ENCODE data around the gene PAK5.

DNA sequence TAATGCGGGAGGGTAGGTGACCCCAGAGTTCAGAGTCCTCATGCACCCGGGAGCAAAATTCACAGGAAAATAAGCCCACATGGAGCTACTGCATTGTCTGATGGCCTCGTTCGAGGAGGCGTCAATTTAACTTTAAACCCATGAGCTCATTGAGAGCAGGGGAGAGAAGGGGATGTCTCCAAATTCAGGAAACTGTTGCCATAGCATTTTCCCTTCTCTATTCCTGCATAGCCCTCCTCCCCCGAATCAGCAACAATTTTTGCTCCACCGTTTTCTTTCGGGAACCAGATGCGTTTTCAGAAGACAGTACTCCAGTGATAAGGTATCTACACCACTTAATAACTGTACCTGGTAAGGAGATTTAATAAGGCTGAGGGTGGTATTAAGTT is 324.8 kb downstream of the PAK5 start:
- TF ChIP-seq, protein P1, sequence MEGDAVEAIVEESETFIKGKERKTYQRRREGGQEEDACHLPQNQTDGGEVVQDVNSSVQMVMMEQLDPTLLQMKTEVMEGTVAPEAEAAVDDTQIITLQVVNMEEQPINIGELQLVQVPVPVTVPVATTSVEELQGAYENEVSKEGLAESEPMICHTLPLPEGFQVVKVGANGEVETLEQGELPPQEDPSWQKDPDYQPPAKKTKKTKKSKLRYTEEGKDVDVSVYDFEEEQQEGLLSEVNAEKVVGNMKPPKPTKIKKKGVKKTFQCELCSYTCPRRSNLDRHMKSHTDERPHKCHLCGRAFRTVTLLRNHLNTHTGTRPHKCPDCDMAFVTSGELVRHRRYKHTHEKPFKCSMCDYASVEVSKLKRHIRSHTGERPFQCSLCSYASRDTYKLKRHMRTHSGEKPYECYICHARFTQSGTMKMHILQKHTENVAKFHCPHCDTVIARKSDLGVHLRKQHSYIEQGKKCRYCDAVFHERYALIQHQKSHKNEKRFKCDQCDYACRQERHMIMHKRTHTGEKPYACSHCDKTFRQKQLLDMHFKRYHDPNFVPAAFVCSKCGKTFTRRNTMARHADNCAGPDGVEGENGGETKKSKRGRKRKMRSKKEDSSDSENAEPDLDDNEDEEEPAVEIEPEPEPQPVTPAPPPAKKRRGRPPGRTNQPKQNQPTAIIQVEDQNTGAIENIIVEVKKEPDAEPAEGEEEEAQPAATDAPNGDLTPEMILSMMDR (optimal IDR thresholded peaks at IDR 0.05 in 1 of 3, IDR thresholded peaks at IDR 0.05 in 1 of 3, conservative IDR thresholded peaks at IDR 0.05 in 1 of 3; ENCODE audit: extremely low read depth in 1 of 3, insufficient read depth in 2 of 3, low read length in 3 of 3): no peak
- no peak for TF ChIP-seq EZH2 (IDR thresholded peaks at IDR 0.05; ENCODE audit: low read length)
